SK-N-SH (cell line): ENCODE data around the gene FBLIM1. TPM values are rescaled to one million over a fixed set of nuclear protein-coding genes. Genes with fewer than 3 reads are reported as not detected.

Experiments used
- CTCF ChIA-PET: fragments of 300-600, 350-600 bp; formaldehyde crosslinking; extraction: SDS; loops from one replicate; lab custom pipeline; 2021; lab: Yijun Ruan, JAX
- POLR2A ChIA-PET: fragments of 350-600 bp; sonication (Branson Sonifier 250); formaldehyde crosslinking; extraction: SDS; loops from one replicate; lab custom pipeline; 2020; ENCODE audit warnings: antibody characterized with exemption, inconsistent platforms; lab: Yijun Ruan, JAX
- DNase-seq: peaks from one replicate; pipeline ENCODE4 v3.0.0; 2012
- H2AFZ ChIP-seq: fragments of 200-600 bp; sonication (generic); 2 replicates; pipeline ENCODE4 v1.8.1; 2016; ENCODE audit warnings: antibody characterized with exemption, mild to moderate bottlenecking, low read depth
- H3F3A ChIP-seq: fragments of 200-600 bp; sonication (generic); replicated peaks from 2 replicates; pipeline ENCODE3; 2016; ENCODE audit warnings: antibody characterized with exemption, mild to moderate bottlenecking; ENCODE audit not compliant: insufficient read depth
- H3K27ac ChIP-seq, 2 experiments: fragments of 200-500 bp in 1 of 2; fragments of 200-600 bp in 1 of 2; sonication (Bioruptor generic) in 1 of 2; sonication (generic), shearing (Covaris generic) in 1 of 2; 2 replicates each; pipeline versions ENCODE4 v1.5.1 to v1.6.1; 2014 to 2016; ENCODE audit warnings: low read depth in 2 of 2, inconsistent platforms in 1 of 2, low read length in 1 of 2, mild to moderate bottlenecking in 1 of 2, mixed read lengths in 1 of 2
- H3K27me3 ChIP-seq: fragments of 200-600 bp; sonication (generic), shearing (Covaris generic); 2 replicates; pipeline ENCODE4 v1.6.1; 2016; ENCODE audit warnings: mixed run types; ENCODE audit not compliant: insufficient read depth
- H3K36me3 ChIP-seq, 2 experiments: fragments of 200-500 bp in 1 of 2; fragments of 200-600 bp in 1 of 2; sonication (Bioruptor generic) in 1 of 2; sonication (generic) in 1 of 2; replicated peaks in 1 of 2; 2 replicates each; pipeline versions ENCODE3 to v1.5.1; 2014 to 2016; ENCODE audit warnings: low read length in 1 of 2, mild to moderate bottlenecking in 1 of 2; ENCODE audit not compliant: insufficient read depth in 2 of 2, control insufficient read depth in 1 of 2
- H3K4me1 ChIP-seq, 2 experiments: fragments of 200-500 bp in 1 of 2; fragments of 200-600 bp in 1 of 2; sonication (Bioruptor generic) in 1 of 2; sonication (generic), shearing (Covaris generic) in 1 of 2; 2 replicates each; pipeline versions ENCODE4 v1.5.1 to v1.6.1; 2014 to 2016; ENCODE audit warnings: low read depth in 1 of 2, low read length in 1 of 2, mixed run types in 1 of 2; ENCODE audit not compliant: insufficient read depth in 2 of 2, control insufficient read depth in 1 of 2
- H3K4me2 ChIP-seq: fragments of 200-600 bp; sonication (generic), shearing (Covaris generic); 2 replicates; pipeline ENCODE4 v1.6.1; 2017; ENCODE audit warnings: mixed run types
- H3K4me3 ChIP-seq, 2 experiments: fragments of 200-500 bp in 1 of 2; fragments of 200-600 bp in 1 of 2; sonication (Bioruptor generic) in 1 of 2; sonication (generic), shearing (Covaris generic) in 1 of 2; 2 replicates each; pipeline versions ENCODE4 v1.5.1 to v1.8.1; 2014 to 2016; ENCODE audit warnings: low read depth in 2 of 2, inconsistent platforms in 1 of 2, low read length in 1 of 2, mild to moderate bottlenecking in 1 of 2, mixed read lengths in 1 of 2, moderate library complexity in 1 of 2
- H3K79me2 ChIP-seq: fragments of 200-600 bp; sonication (generic); 2 replicates; pipeline ENCODE4 v1.8.1; 2017; ENCODE audit warnings: mild to moderate bottlenecking; ENCODE audit not compliant: insufficient read depth
- H3K9ac ChIP-seq: fragments of 200-600 bp; sonication (generic); 2 replicates; pipeline ENCODE4 v1.6.1; 2017; ENCODE audit warnings: mixed run types
- H3K9me2 ChIP-seq: fragments of 200-600 bp; sonication (generic); 2 replicates; pipeline ENCODE4 v1.6.1; 2017; ENCODE audit warnings: mixed run types
- H3K9me3 ChIP-seq: fragments of 200-600 bp; sonication (generic); 2 replicates; pipeline ENCODE4 v1.6.1; 2017; ENCODE audit warnings: mixed run types, mild to moderate bottlenecking, moderate library complexity
- H4K20me1 ChIP-seq: fragments of 200-600 bp; sonication (generic); 2 replicates; pipeline ENCODE4 v1.6.1; 2017; ENCODE audit warnings: mild to moderate bottlenecking, mixed run types; ENCODE audit not compliant: insufficient read depth
- CTCF ChIP-seq: fragments of 200-600 bp; sonication (generic); IDR thresholded peaks from 2 replicates; pipeline ENCODE4 v1.6.1; 2017; ENCODE audit warnings: antibody characterized with exemption, mild to moderate bottlenecking, moderate library complexity
- ELF1 ChIP-seq: IDR thresholded peaks from 2 replicates; pipeline ENCODE4 v1.4.0; 2012
- FOSL2 ChIP-seq: IDR thresholded peaks from 2 replicates; pipeline ENCODE4 v1.4.0; 2012; ENCODE audit warnings: low read depth, mild to moderate bottlenecking, moderate library complexity, borderline replicate concordance
- FOXJ3 ChIP-seq: sonication (generic); formaldehyde crosslinking; IDR thresholded peaks from 2 replicates; pipeline ENCODE4 v1.5.1; 2020; ENCODE audit warnings: mild to moderate bottlenecking, missing genetic modification reagents
- GABPA ChIP-seq: IDR thresholded peaks from 2 replicates; pipeline ENCODE4 v1.4.0; 2012; ENCODE audit warnings: low read depth, mild to moderate bottlenecking
- GATA2 ChIP-seq: sonication (generic); formaldehyde crosslinking; IDR thresholded peaks from 2 replicates; pipeline ENCODE4 v1.5.0; 2020; ENCODE audit warnings: mild to moderate bottlenecking, missing genetic modification reagents
- JUND ChIP-seq: IDR thresholded peaks from 2 replicates; pipeline ENCODE4 v1.4.0; 2012
- MXI1 ChIP-seq: IDR thresholded peaks from 2 replicates; pipeline ENCODE4 v1.6.1; 2012; ENCODE audit warnings: mild to moderate bottlenecking, low read depth, low read length, improper control_type of control experiment
- NFIC ChIP-seq: IDR thresholded peaks from 2 replicates; pipeline ENCODE4 v1.4.0; 2012; ENCODE audit warnings: borderline replicate concordance
- NRF1 ChIP-seq: IDR thresholded peaks from 2 replicates; pipeline ENCODE4 v1.6.1; 2012; ENCODE audit warnings: low read depth, mild to moderate bottlenecking, low read length
- PBX3 ChIP-seq: IDR thresholded peaks from 2 replicates; pipeline ENCODE4; 2012
- POLR2AphosphoS5 ChIP-seq: IDR thresholded peaks from 2 replicates; pipeline ENCODE4 v1.6.1; 2012; ENCODE audit warnings: low read depth, low read length
- RCOR1 ChIP-seq: fragments of 150-350 bp; IDR thresholded peaks from 2 replicates; pipeline ENCODE4 v1.6.1; 2017; ENCODE audit warnings: antibody characterized with exemption, low read length
- REST ChIP-seq: IDR thresholded peaks from 2 replicates; pipeline ENCODE4 v1.6.1; 2012; ENCODE audit warnings: mild to moderate bottlenecking, low read depth, low read length, moderate library complexity
- RFX5 ChIP-seq: IDR thresholded peaks from 2 replicates; pipeline ENCODE4 v1.6.1; 2012; ENCODE audit warnings: mild to moderate bottlenecking, improper control_type of control experiment, low read length
- SIN3A ChIP-seq: IDR thresholded peaks from 2 replicates; pipeline ENCODE4 v1.6.1; 2012; ENCODE audit warnings: low read depth, mild to moderate bottlenecking, low read length, moderate library complexity, borderline replicate concordance
- SMC3 ChIP-seq: IDR thresholded peaks from 2 replicates; pipeline ENCODE4 v1.6.1; 2012; ENCODE audit warnings: low read depth, low read length, improper control_type of control experiment
- USF1 ChIP-seq: IDR thresholded peaks from 2 replicates; pipeline ENCODE4 v1.4.0; 2012; ENCODE audit warnings: low read depth, borderline replicate concordance
- YY1 ChIP-seq: IDR thresholded peaks from 2 replicates; pipeline ENCODE4 v1.4.0; 2012; ENCODE audit warnings: low read depth, mild to moderate bottlenecking
- WGBS: methylation state at CpG from one replicate; pipeline ENCODE4 v1.1.6; 2017; ENCODE audit warnings: low lambda C conversion rate; 5-methylcytosine and 5-hydroxymethylcytosine counted together
- polyA plus RNA-seq, 3 experiments: library from polyadenylated mRNA; depleted of rRNA; stranded (reverse); fragments of >200 nt; gene quantifications; 2 replicates each; pipeline ENCODE4 v1.2.3, GENCODE V29; 2012
- TF ChIP-seq, protein P1 (sequence below): IDR thresholded peaks from 2 replicates; pipeline ENCODE4 v1.4.0; 2012; ENCODE audit warnings: low read depth, borderline replicate concordance

FBLIM1 gene
- polyA plus RNA-seq, 1 of the 3 experiments (the other 2 are of a cell fraction) = 89.8 TPM

GRCh38 chr1:15742339-15742801 lies 16.2 kb upstream of the FBLIM1 start, which contains the start of gene TMEM82:
Gene TMEM82 (plus strand): TSS chr1:15742499. CDS start chr1:15742560, 61 bp downstream.
- Histone ChIP-seq H3K9me2 (no peaks in the 10 kb centered on the region), H3K9ac (no peak within 1 kb of the TSS), H3K27me3 (no peaks in the 10 kb centered on the region), H3K4me3 (peak within 1 kb of the TSS in 1 of 2 experiments; percentile 46; a peak in 1 of 4 replicates), H3K79me2 (no peaks in the 10 kb centered on the region), H3K4me1 (peaks cover 0 to 30% of the 10 kb centered on the region in 2 experiments; a peak in 1 of 4 replicates), H3K4me2 (no peak within 1 kb of the TSS), H3K36me3 (no peaks in the 10 kb centered on the region), H3K27ac (no peak within 1 kb of the TSS), H2AFZ (no peak within 1 kb of the TSS), H4K20me1 (no peaks in the 10 kb centered on the region), H3K9me3 (no peaks in the 10 kb centered on the region), H3F3A (no peaks in the 10 kb centered on the region)
- no peak for DNase-seq
- TF ChIP-seq JUND = no peak
- TF ChIP-seq YY1 = no peak
- no peak for TF ChIP-seq FOXJ3 (CRISPR knock-in tag)
- TF ChIP-seq GATA2 (CRISPR knock-in tag) = no peak
- no peak for TF ChIP-seq FOSL2
- TF ChIP-seq, protein P1, sequence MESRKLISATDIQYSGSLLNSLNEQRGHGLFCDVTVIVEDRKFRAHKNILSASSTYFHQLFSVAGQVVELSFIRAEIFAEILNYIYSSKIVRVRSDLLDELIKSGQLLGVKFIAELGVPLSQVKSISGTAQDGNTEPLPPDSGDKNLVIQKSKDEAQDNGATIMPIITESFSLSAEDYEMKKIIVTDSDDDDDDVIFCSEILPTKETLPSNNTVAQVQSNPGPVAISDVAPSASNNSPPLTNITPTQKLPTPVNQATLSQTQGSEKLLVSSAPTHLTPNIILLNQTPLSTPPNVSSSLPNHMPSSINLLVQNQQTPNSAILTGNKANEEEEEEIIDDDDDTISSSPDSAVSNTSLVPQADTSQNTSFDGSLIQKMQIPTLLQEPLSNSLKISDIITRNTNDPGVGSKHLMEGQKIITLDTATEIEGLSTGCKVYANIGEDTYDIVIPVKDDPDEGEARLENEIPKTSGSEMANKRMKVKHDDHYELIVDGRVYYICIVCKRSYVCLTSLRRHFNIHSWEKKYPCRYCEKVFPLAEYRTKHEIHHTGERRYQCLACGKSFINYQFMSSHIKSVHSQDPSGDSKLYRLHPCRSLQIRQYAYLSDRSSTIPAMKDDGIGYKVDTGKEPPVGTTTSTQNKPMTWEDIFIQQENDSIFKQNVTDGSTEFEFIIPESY = no peak
- no peak for TF ChIP-seq PBX3
- TF ChIP-seq POLR2AphosphoS5 = no peak
- TF ChIP-seq NFIC = no peak
- TF ChIP-seq REST = no peak
- TF ChIP-seq MXI1 = no peak
- no peak for TF ChIP-seq NRF1
- no peak for TF ChIP-seq RFX5
- no peak for TF ChIP-seq RCOR1
- TF ChIP-seq SIN3A = no peak
- no peak for TF ChIP-seq USF1
- no peak for TF ChIP-seq GABPA
- TF ChIP-seq SMC3 = no peak
- no peak for TF ChIP-seq CTCF
- no peak for TF ChIP-seq ELF1
- WGBS = 66% methylated on average over 14 of the region's 14 CpGs
- ChIA-PET CTCF (interaction anchor here (1.4 kb wide), 1 partner anchor 89 kb away, joined by 3 read pairs; no protein-coding TSS in a partner anchor), POLR2A (no interaction called here)
